ENCODE results near the gene CEP41. TPM values are rescaled to one million over a fixed set of nuclear protein-coding genes. Genes with fewer than 3 reads are reported as not detected.

The CEP41 gene
- total RNA-seq, 3 donors from 2014 or later, result 9.5 to 13.9 (median 13.2) TPM

- Mint-ChIP-seq H3K4me3 (no peak overlapping the region), H3K36me3 (ENCODE audit: insufficient read depth) (peaks cover 10% of the 10 kb centered on the region), H3K27me3 (ENCODE audit: low read depth) (no peaks in the 10 kb centered on the region), H3K9me3 (no peaks in the 10 kb centered on the region), H3K4me1 (ENCODE audit: low read depth) (peaks cover 16% of the 10 kb centered on the region)
- no peak for ATAC-seq
- DNase-seq, result no peak
These were observed 45.4 kb downstream of the CEP41 start for GRCh38 chr7:130395421-130395820.

- peak; percentile 77 to 78 for ATAC-seq
- Mint-ChIP-seq H3K4me3 (peak overlapping the region; percentile 49), H3K27me3 (ENCODE audit: low read depth) (no peaks in the 10 kb centered on the region), H3K36me3 (ENCODE audit: insufficient read depth) (peaks cover 3% of the 10 kb centered on the region), H3K9me3 (no peaks in the 10 kb centered on the region), H3K4me1 (ENCODE audit: low read depth) (peaks cover 16% of the 10 kb centered on the region)
- DNase-seq, result no peak
These were observed 46.2 kb downstream of the CEP41 start for GRCh38 chr7:130394421-130395195.

- peaks cover 3% of the 10 kb centered on the region for H3K36me3 Mint-ChIP-seq (ENCODE audit: insufficient read depth)
- H3K4me1 Mint-ChIP-seq (ENCODE audit: low read depth), result peaks cover 16% of the 10 kb centered on the region
- ATAC-seq (no peak), DNase-seq (no peak)
- no peaks in the 10 kb centered on the region for H3K9me3 Mint-ChIP-seq
- H3K4me3 Mint-ChIP-seq, result peak overlapping the region; percentile 49
- H3K27me3 Mint-ChIP-seq (ENCODE audit: low read depth), result no peaks in the 10 kb centered on the region
These were observed 46.9 kb downstream of the CEP41 start for GRCh38 chr7:130393841-130394411.

- no peak overlapping the region for H3K4me3 Mint-ChIP-seq
- DNase-seq (no peak), ATAC-seq (no peak)
- peaks cover 16% of the 10 kb centered on the region for H3K4me1 Mint-ChIP-seq (ENCODE audit: low read depth)
- peaks cover 3% of the 10 kb centered on the region for H3K36me3 Mint-ChIP-seq (ENCODE audit: insufficient read depth)
- no peaks in the 10 kb centered on the region for H3K9me3 Mint-ChIP-seq
- no peaks in the 10 kb centered on the region for H3K27me3 Mint-ChIP-seq (ENCODE audit: low read depth)
These were observed 47.7 kb downstream of the CEP41 start for GRCh38 chr7:130393101-130393561.

- H3K9me3 Mint-ChIP-seq, result no peaks in the 10 kb centered on the region
- peaks cover 16% of the 10 kb centered on the region for H3K4me1 Mint-ChIP-seq (ENCODE audit: low read depth)
- no peak for ATAC-seq
- no peaks in the 10 kb centered on the region for H3K27me3 Mint-ChIP-seq (ENCODE audit: low read depth)
- peaks cover 1% of the 10 kb centered on the region for H3K36me3 Mint-ChIP-seq (ENCODE audit: insufficient read depth)
- no peak for DNase-seq
- no peak overlapping the region for H3K4me3 Mint-ChIP-seq
These were observed 50.3 kb downstream of the CEP41 start for GRCh38 chr7:130390486-130390885.

- ATAC-seq (no peak), DNase-seq (no peak)
- peaks cover 3% of the 10 kb centered on the region for H3K27me3 Mint-ChIP-seq (ENCODE audit: low read depth)
- H3K4me3 Mint-ChIP-seq, result no peak overlapping the region
- H3K36me3 Mint-ChIP-seq (ENCODE audit: insufficient read depth), result peaks cover 1% of the 10 kb centered on the region
- peaks cover 4% of the 10 kb centered on the region for H3K4me1 Mint-ChIP-seq (ENCODE audit: low read depth)
- no peaks in the 10 kb centered on the region for H3K9me3 Mint-ChIP-seq
These were observed 52.1 kb downstream of the CEP41 start for GRCh38 chr7:130388671-130389070.

GRCh38 chr7:130387628-130388403 is 53.0 kb downstream of the CEP41 start:
- Mint-ChIP-seq H3K9me3 (no peaks in the 10 kb centered on the region), H3K4me1 (ENCODE audit: low read depth) (no peaks in the 10 kb centered on the region), H3K36me3 (ENCODE audit: insufficient read depth) (no peaks in the 10 kb centered on the region), H3K27me3 (ENCODE audit: low read depth) (peaks cover 3% of the 10 kb centered on the region), H3K4me3 (no peak overlapping the region)
- no peak for ATAC-seq
- DNase-seq, result no peak

GRCh38 chr7:130387306-130387627 is 53.5 kb downstream of the CEP41 start:
- Mint-ChIP-seq H3K36me3 (ENCODE audit: insufficient read depth) (no peaks in the 10 kb centered on the region), H3K9me3 (no peaks in the 10 kb centered on the region), H3K4me3 (no peak overlapping the region), H3K27me3 (ENCODE audit: low read depth) (peaks cover 3% of the 10 kb centered on the region), H3K4me1 (ENCODE audit: low read depth) (no peaks in the 10 kb centered on the region)
- DNase-seq, result no peak
- ATAC-seq, result no peak

GRCh38 chr7:130386876-130387275 is 53.9 kb downstream of the CEP41 start:
- no peak overlapping the region for H3K4me3 Mint-ChIP-seq
- DNase-seq (no peak), ATAC-seq (no peak)
- no peaks in the 10 kb centered on the region for H3K9me3 Mint-ChIP-seq
- H3K36me3 Mint-ChIP-seq (ENCODE audit: insufficient read depth), result no peaks in the 10 kb centered on the region
- H3K27me3 Mint-ChIP-seq (ENCODE audit: low read depth), result peaks cover 3% of the 10 kb centered on the region
- H3K4me1 Mint-ChIP-seq (ENCODE audit: low read depth), result no peaks in the 10 kb centered on the region

GRCh38 chr7:130385600-130386066 is 55.2 kb downstream of the CEP41 start:
- no peaks in the 10 kb centered on the region for H3K36me3 Mint-ChIP-seq (ENCODE audit: insufficient read depth)
- no peak overlapping the region for H3K4me3 Mint-ChIP-seq
- H3K9me3 Mint-ChIP-seq, result no peaks in the 10 kb centered on the region
- no peaks in the 10 kb centered on the region for H3K4me1 Mint-ChIP-seq (ENCODE audit: low read depth)
- ATAC-seq (no peak), DNase-seq (no peak)
- peaks cover 3% of the 10 kb centered on the region for H3K27me3 Mint-ChIP-seq (ENCODE audit: low read depth)

- no peaks in the 10 kb centered on the region for H3K9me3 Mint-ChIP-seq
- no peak for DNase-seq
- ATAC-seq, result no peak
These were observed 55.8 kb downstream of the CEP41 start for GRCh38 chr7:130384841-130385599.

GRCh38 chr7:130384371-130384801 is 56.4 kb downstream of the CEP41 start:
- no peaks in the 10 kb centered on the region for H3K4me1 Mint-ChIP-seq (ENCODE audit: low read depth)
- DNase-seq, result no peak
- no peaks in the 10 kb centered on the region for H3K9me3 Mint-ChIP-seq
- peaks cover 3% of the 10 kb centered on the region for H3K27me3 Mint-ChIP-seq (ENCODE audit: low read depth)
- no peaks in the 10 kb centered on the region for H3K36me3 Mint-ChIP-seq (ENCODE audit: insufficient read depth)
- no peak for ATAC-seq
- H3K4me3 Mint-ChIP-seq, result no peak overlapping the region

More at GRCh38 chr7:130384841-130385599, 55.8 kb downstream of the CEP41 start:
- Mint-ChIP-seq H3K4me1 (ENCODE audit: low read depth) (no peaks in the 10 kb centered on the region), H3K36me3 (ENCODE audit: insufficient read depth) (no peaks in the 10 kb centered on the region), H3K27me3 (ENCODE audit: low read depth) (peaks cover 3% of the 10 kb centered on the region), H3K4me3 (no peak overlapping the region)

- H3K9me3 Mint-ChIP-seq, result no peaks in the 10 kb centered on the region
These were observed 57.4 kb downstream of the CEP41 start for GRCh38 chr7:130383187-130383980.

More at GRCh38 chr7:130383187-130383980, 57.4 kb downstream of the CEP41 start:
- peaks cover 3% of the 10 kb centered on the region for H3K27me3 Mint-ChIP-seq (ENCODE audit: low read depth)
- H3K4me1 Mint-ChIP-seq (ENCODE audit: low read depth), result no peaks in the 10 kb centered on the region
- DNase-seq (no peak), ATAC-seq (no peak)
- no peak overlapping the region for H3K4me3 Mint-ChIP-seq
- H3K36me3 Mint-ChIP-seq (ENCODE audit: insufficient read depth), result no peaks in the 10 kb centered on the region

Data from activated T-cell treated with anti-CD3 and anti-CD28 coated beads, Interleukin-2, amount 50 U/mL, for 4 hours (primary cell).